T-helper 17 cell (primary cell): ENCODE results near the gene EFCAB6. TPM values are rescaled to one million over a fixed set of nuclear protein-coding genes. Genes with fewer than 3 reads are reported as not detected.

Source experiments
- ATAC-seq: fragments of 150-1000 bp; cut with Tn5 transposase; 2 replicates; pipeline ENCODE4 v1.10.0; 2021; ENCODE audit warnings: mild to moderate bottlenecking, moderate library complexity
- DNase-seq, 3 donors: peaks; one replicate each; pipeline versions ENCODE4 v3.0.0 to v3.0.0-alpha.2; 2020 to 2021
- H3K9me3 ChIP-seq: one replicate; pipeline ENCODE4 v1.7.0; 2013; ENCODE audit warnings: low read length, mild to moderate bottlenecking; ENCODE audit not compliant: control insufficient read depth, poor library complexity, severe bottlenecking
- H3K27ac Mint-ChIP-seq: one replicate; pipeline ENCODE4 v1.8.0; 2022; ENCODE audit warnings: mild to moderate bottlenecking, moderate library complexity, mixed read lengths
- H3K27me3 Mint-ChIP-seq: one replicate; pipeline ENCODE4 v1.8.0; 2022; ENCODE audit warnings: mixed read lengths
- H3K36me3 Mint-ChIP-seq: one replicate; pipeline ENCODE4 v1.8.0; 2022; ENCODE audit warnings: low read depth, mixed read lengths
- H3K4me1 Mint-ChIP-seq: one replicate; pipeline ENCODE4 v1.8.0; 2022; ENCODE audit warnings: mild to moderate bottlenecking, mixed read lengths
- H3K4me3 Mint-ChIP-seq: one replicate; pipeline ENCODE4 v1.8.0; 2022; ENCODE audit warnings: mild to moderate bottlenecking, moderate library complexity, mixed read lengths
- total RNA-seq, 4 donors: library from RNA in 2 of 4; stranded (reverse) in 2 of 4; gene quantifications; one replicate each; pipeline ENCODE4 v1.2.3 and lab custom pipeline; 2022 to 2026

The EFCAB6 gene
- total RNA-seq, 2 donors from 2014 or later = 0.16 TPM; not detected in 1

- H3K9me3 ChIP-seq = peaks cover 5% of the 10 kb centered on the region
- no peaks in the 10 kb centered on the region for H3K36me3 Mint-ChIP-seq
- ATAC-seq = no peak
- no peak overlapping the region for H3K27ac Mint-ChIP-seq
- no peak for DNase-seq
- no peak overlapping the region for H3K4me3 Mint-ChIP-seq
- H3K27me3 Mint-ChIP-seq = peaks cover 15% of the 10 kb centered on the region
- no peaks in the 10 kb centered on the region for H3K4me1 Mint-ChIP-seq
Observed at GRCh38 chr22:43707648-43708047, 104.5 kb downstream of the EFCAB6 start.

GRCh38 chr22:43706571-43707328 is 105.4 kb downstream of the EFCAB6 start:
- no peak for DNase-seq
- Mint-ChIP-seq H3K36me3 (no peaks in the 10 kb centered on the region), H3K4me3 (no peak overlapping the region), H3K27ac (no peak overlapping the region), H3K4me1 (no peaks in the 10 kb centered on the region), H3K27me3 (peaks cover 15% of the 10 kb centered on the region)
- H3K9me3 ChIP-seq = peaks cover 8% of the 10 kb centered on the region
- ATAC-seq = no peak

DNA sequence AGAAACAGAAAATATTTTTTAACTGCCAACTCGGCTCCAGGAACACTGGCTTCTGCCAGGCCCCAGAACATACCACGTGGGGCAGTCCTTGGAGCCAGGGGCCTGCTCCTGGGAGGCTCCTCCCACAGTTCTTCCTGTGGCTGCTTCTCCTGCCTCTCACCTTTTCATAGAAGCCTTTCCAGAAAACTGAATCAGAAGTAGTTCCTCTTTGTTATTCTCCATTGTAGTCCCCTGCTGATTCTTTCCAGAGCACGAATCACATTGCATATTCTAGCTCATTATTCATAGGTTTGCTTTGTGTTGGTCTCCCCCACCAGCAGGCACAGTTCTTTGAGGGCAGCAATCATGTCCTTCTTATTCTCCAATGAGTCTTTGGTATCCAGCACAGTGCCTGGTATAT is 106.0 kb downstream of the EFCAB6 start:
- no peak for ATAC-seq
- Mint-ChIP-seq H3K36me3 (no peaks in the 10 kb centered on the region), H3K27ac (no peak overlapping the region), H3K4me1 (no peaks in the 10 kb centered on the region), H3K4me3 (no peak overlapping the region), H3K27me3 (peaks cover 15% of the 10 kb centered on the region)
- no peak for DNase-seq
- peaks cover 8% of the 10 kb centered on the region for H3K9me3 ChIP-seq

DNA sequence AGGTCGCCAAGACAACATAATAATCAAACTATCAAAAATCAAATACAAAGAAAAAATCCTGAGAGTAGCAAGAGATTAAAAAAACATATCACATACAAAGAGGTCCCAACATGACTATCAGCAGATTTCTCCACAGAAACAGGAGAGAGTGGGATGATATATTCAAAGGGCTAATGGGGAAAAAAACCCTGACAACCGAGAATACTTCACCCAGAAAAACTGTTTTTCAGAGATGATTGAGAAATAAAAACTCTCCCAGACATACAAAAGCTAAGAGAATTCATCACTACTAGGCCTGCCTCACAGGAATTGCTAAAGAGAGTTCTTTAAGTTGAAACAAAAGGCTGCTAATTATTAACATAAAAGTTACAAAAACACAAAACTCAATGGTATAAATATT is 108.1 kb downstream of the EFCAB6 start:
- H3K36me3 Mint-ChIP-seq = no peaks in the 10 kb centered on the region
- H3K9me3 ChIP-seq = peaks cover 8% of the 10 kb centered on the region
- DNase-seq (no peak), ATAC-seq (no peak)
- no peak overlapping the region for H3K27ac Mint-ChIP-seq
- H3K27me3 Mint-ChIP-seq = peaks cover 15% of the 10 kb centered on the region
- H3K4me1 Mint-ChIP-seq = no peaks in the 10 kb centered on the region
- no peak overlapping the region for H3K4me3 Mint-ChIP-seq

- no peaks in the 10 kb centered on the region for H3K36me3 Mint-ChIP-seq
- no peak overlapping the region for H3K4me3 Mint-ChIP-seq
- ATAC-seq = no peak
Observed at GRCh38 chr22:43698403-43698802, 113.7 kb downstream of the EFCAB6 start.

GRCh38 chr22:43697894-43698293 is 114.2 kb downstream of the EFCAB6 start:
- DNase-seq (no peak), ATAC-seq (no peak)
- H3K9me3 ChIP-seq = peaks cover 3% of the 10 kb centered on the region
- H3K27me3 Mint-ChIP-seq = peaks cover 5% of the 10 kb centered on the region
- H3K36me3 Mint-ChIP-seq = no peaks in the 10 kb centered on the region
- H3K27ac Mint-ChIP-seq = no peak overlapping the region
- H3K4me3 Mint-ChIP-seq = no peak overlapping the region
- H3K4me1 Mint-ChIP-seq = no peaks in the 10 kb centered on the region

More at GRCh38 chr22:43698403-43698802, 113.7 kb downstream of the EFCAB6 start:
- H3K4me1 Mint-ChIP-seq = no peaks in the 10 kb centered on the region
- peaks cover 5% of the 10 kb centered on the region for H3K27me3 Mint-ChIP-seq
- no peak overlapping the region for H3K27ac Mint-ChIP-seq
- no peak for DNase-seq
- H3K9me3 ChIP-seq = peaks cover 3% of the 10 kb centered on the region

DNA sequence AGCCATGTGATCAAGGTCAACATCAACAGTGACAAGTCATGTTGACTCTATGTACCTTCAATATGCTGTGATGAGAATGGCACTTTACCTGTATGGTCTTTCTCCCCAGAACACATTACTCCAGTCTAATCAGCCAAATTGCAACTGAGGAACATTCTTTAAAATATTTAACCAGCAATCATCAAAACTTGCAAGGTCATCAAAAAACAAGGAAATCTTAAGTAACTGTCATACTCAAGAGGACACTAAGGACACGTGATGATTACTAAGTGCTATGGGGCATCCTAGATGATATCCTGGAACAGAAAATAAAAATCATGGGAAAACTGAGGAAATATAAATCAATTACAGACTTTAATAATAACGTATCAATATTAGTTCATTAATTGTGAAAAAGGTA is 118.9 kb downstream of the EFCAB6 start:
- no peak overlapping the region for H3K27ac Mint-ChIP-seq
- H3K27me3 Mint-ChIP-seq = peaks cover 22% of the 10 kb centered on the region
- no peak overlapping the region for H3K4me3 Mint-ChIP-seq
- DNase-seq (no peak), ATAC-seq (no peak)
- H3K36me3 Mint-ChIP-seq = peaks cover 2% of the 10 kb centered on the region
- H3K9me3 ChIP-seq = no peaks in the 10 kb centered on the region
- no peaks in the 10 kb centered on the region for H3K4me1 Mint-ChIP-seq

DNA sequence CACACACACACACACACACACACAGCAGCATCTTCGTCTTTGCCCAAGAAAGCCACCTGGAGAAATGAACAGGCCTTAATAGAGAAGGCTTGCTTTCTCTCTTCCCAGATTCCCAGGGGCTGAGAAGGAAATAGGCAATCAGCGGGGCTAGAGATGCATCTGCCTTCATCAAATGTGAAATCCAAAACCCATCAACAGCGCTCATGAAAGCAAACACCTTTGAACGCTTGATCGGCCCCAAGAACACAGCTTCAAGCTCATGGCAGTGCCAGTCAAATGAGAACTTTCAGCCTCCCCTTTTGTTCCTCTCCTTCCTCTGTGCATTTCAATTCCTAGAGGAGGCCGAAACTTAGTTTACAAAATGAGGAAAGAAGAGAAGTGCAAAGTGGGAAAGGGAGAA is 122.7 kb downstream of the EFCAB6 start:
- DNase-seq (no peak), ATAC-seq (no peak)
- H3K4me1 Mint-ChIP-seq = no peaks in the 10 kb centered on the region
- no peaks in the 10 kb centered on the region for H3K9me3 ChIP-seq
- peaks cover 33% of the 10 kb centered on the region for H3K27me3 Mint-ChIP-seq
- peaks cover 2% of the 10 kb centered on the region for H3K36me3 Mint-ChIP-seq
- no peak overlapping the region for H3K4me3 Mint-ChIP-seq
- no peak overlapping the region for H3K27ac Mint-ChIP-seq

DNA sequence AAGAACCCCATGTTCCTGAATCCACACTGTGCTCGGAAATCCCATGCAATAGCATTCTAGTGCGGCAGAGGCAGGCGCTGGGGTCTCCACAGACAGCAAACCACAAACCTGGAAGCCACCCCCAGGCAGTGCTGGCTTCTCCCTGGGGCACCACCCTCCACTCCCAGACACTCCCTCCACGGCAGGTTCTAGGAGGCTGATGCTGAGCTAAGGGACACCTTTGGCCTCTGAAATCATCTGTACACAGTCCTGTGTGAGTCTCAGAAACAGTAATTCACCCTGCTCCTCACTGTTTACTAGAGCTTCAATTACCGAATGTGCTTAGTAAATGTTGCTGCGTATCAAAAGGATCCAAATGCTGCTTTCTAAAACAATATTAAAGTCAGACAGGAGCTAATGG is 129.3 kb downstream of the EFCAB6 start:
- Mint-ChIP-seq H3K4me1 (no peaks in the 10 kb centered on the region), H3K4me3 (no peak overlapping the region), H3K36me3 (no peaks in the 10 kb centered on the region), H3K27me3 (peaks cover 25% of the 10 kb centered on the region), H3K27ac (no peak overlapping the region)
- ATAC-seq = no peak
- no peak for DNase-seq
- no peaks in the 10 kb centered on the region for H3K9me3 ChIP-seq

GRCh38 chr22:43681731-43682360 is 130.3 kb downstream of the EFCAB6 start:
- H3K27me3 Mint-ChIP-seq = peaks cover 23% of the 10 kb centered on the region
- no peaks in the 10 kb centered on the region for H3K36me3 Mint-ChIP-seq
- DNase-seq = no peak
- H3K4me3 Mint-ChIP-seq = no peak overlapping the region
- H3K4me1 Mint-ChIP-seq = no peaks in the 10 kb centered on the region
- H3K9me3 ChIP-seq = no peaks in the 10 kb centered on the region
- ATAC-seq = no peak
- no peak overlapping the region for H3K27ac Mint-ChIP-seq

- H3K9me3 ChIP-seq = no peaks in the 10 kb centered on the region
- Mint-ChIP-seq H3K27me3 (peaks cover 28% of the 10 kb centered on the region), H3K27ac (no peak overlapping the region), H3K4me3 (no peak overlapping the region), H3K36me3 (no peaks in the 10 kb centered on the region), H3K4me1 (no peaks in the 10 kb centered on the region)
- no peak for ATAC-seq
- no peak for DNase-seq
Observed at GRCh38 chr22:43670513-43670912, 141.6 kb downstream of the EFCAB6 start.

DNA sequence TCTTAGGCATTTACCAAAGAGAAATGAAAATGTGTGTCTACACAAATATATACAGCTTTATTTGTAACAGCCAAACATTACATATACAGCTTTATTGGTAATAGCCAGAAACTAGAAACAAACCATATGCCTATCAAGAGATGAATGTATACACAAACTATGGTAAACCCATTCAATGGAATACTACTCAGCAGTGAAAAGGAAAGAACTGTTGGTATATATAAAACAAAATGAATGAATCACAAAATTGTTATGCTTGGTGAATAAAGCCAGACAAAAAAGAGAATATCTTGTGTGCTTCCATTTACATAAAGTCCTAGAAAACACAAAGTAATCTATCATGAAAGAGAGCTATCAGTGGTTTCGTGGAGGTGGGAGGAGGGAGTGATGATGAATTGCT is 142.9 kb downstream of the EFCAB6 start:
- no peak overlapping the region for H3K4me3 Mint-ChIP-seq
- no peak overlapping the region for H3K27ac Mint-ChIP-seq
- no peaks in the 10 kb centered on the region for H3K9me3 ChIP-seq
- no peaks in the 10 kb centered on the region for H3K36me3 Mint-ChIP-seq
- no peaks in the 10 kb centered on the region for H3K4me1 Mint-ChIP-seq
- no peak for ATAC-seq
- H3K27me3 Mint-ChIP-seq = peaks cover 26% of the 10 kb centered on the region
- DNase-seq = no peak

DNA sequence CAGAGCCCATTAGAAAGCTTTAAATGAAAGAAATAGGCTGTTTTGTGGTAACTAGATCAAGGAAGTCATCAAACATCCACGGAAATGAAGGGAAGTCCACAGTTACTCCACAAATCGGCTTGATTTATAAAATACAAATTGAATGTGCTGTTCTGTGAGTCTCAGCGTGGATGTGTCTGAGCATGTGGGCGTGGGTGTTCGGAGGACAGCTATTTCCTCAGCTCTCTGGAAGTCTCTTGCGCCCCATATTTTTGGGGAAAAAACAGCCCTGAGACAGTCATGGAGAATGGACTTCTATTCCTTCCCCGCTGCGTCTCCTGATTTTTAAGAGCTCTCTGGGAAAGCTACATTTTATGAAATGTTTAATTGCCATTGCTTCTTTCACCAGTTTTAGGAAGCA is 144.4 kb downstream of the EFCAB6 start:
- no peak for ATAC-seq
- Mint-ChIP-seq H3K4me1 (no peaks in the 10 kb centered on the region), H3K4me3 (no peak overlapping the region), H3K27ac (no peak overlapping the region), H3K36me3 (no peaks in the 10 kb centered on the region), H3K27me3 (peaks cover 24% of the 10 kb centered on the region)
- no peak for DNase-seq
- no peaks in the 10 kb centered on the region for H3K9me3 ChIP-seq

DNA sequence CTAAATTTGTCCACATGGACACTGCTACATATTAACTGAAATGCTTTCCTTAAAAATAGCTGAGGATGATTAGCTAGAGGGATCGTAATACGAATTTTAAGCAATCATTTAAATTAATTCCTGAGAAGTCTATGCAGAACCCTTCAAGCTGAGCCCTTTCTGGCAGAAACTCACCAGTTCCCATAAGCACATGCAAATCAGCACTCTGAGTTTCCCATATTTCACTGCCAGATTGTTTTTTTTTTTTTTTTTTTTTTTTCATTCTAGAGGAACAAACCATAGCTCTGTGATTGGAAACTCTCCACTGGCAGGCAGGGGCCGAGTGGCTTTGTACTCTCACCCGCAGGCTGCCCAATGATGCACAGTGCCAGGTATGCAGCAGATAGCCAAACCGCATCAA is 145.6 kb downstream of the EFCAB6 start:
- no peak for ATAC-seq
- no peak for DNase-seq
- Mint-ChIP-seq H3K4me1 (no peaks in the 10 kb centered on the region), H3K27ac (no peak overlapping the region), H3K36me3 (no peaks in the 10 kb centered on the region), H3K27me3 (peaks cover 13% of the 10 kb centered on the region), H3K4me3 (no peak overlapping the region)
- H3K9me3 ChIP-seq = no peaks in the 10 kb centered on the region
